GM19035 (cell line): ENCODE measurements around the gene FAM135A.
"Not testable (repeated sequence)": the region's sequence is repeated elsewhere in the genome, so short reads cannot be mapped to it uniquely, and the experiment has no call there.

Experiments used
- ATAC-seq: cut with Tn5 transposase; IDR thresholded peaks from one replicate; pipeline ENCODE4 v1.9.1; 2021; ENCODE audit not compliant: unreplicated experiment

Gene FAM135A

GRCh38 chr6:70396163-70396562 is 17.1 kb upstream of the FAM135A start:
- ATAC-seq: no peak

DNA sequence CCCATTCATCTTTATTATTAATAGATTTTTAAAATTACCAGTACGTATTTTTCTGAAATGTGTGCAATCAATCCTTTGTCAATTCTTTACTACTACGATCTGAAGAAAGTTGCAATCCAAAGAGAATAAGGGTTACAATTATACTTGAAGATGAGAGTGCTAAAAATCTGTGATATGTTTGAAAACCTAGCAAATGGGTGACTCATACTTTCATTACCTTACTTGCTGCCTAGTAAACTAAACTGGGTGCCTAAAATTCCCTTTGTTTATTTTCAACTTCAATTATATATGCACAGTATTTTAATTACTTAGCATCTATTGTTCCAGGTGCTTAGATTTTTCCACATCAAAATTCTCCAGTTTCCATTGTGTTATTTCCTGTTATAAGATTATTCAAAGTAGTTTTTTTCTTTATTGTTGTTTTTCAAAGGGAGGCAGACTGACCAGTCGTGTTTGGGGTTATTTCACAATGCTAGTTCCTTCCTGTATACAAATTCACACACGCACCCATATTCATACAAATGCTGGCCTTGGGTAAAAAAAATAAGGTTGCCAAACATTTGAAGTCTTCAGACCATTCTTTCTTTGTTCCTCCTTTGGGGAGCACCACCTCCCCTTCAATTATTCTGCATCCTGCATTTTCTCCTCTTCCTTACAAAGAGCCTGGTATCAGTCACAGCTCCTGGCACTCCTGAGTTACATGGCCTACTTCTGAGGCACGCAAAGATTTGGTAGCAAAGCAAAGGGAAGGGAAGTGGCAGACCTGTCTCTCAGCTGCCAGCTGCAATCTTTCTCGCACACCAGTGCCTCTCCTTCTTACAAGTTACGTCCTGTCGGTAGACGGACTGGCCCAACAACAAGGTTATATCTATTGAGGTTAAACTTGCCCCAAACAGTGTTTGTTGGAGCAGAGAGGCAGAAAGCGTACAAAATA is 16.2 kb upstream of the FAM135A start:
- ATAC-seq: no peak

DNA sequence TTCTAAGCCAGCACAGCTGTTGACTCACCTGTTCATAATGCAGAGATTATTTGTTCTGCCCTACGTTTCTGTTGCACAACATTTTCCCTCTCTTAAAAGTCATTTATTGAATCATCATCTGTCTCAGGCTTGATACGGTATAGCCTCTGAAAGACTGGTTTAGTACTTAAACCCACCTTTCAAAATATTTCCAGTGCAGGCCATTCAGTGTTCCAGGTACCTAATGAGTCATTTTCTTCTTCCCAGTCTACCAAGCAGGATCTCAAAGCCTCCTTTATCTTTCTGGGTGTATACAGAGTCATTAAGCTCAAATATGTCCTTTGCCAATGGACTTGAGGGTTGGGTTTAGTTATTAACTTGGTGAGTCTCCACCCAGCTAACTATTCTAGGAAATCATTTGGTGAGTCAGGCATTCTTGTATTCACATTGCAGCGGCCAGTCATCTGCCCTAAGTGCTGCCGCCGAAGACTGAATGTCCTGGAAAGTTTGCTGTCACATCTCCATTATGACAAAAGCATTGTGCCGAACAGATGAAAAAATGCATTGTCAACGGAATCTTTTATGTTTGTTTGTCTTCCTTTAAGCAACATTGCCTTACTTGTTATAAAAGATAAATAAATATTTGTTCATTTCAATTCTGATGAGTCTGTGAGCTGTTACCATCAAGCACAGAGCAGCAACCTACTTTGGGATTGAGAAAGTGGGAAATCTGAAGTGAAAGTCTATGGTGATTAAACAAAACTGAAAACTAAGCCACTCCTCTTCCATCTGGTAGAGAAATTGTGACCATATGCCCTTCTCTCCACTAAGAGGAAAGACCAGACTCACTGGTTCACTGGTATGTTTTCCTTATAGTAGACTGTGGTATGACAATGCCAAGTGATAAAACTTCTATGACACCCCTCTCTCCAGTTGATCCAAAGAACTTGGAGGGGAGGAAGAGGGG is 14.3 kb upstream of the FAM135A start:
- no peak for ATAC-seq

GRCh38 chr6:70404658-70405057 is 8.7 kb upstream of the FAM135A start:
- no peak for ATAC-seq

DNA sequence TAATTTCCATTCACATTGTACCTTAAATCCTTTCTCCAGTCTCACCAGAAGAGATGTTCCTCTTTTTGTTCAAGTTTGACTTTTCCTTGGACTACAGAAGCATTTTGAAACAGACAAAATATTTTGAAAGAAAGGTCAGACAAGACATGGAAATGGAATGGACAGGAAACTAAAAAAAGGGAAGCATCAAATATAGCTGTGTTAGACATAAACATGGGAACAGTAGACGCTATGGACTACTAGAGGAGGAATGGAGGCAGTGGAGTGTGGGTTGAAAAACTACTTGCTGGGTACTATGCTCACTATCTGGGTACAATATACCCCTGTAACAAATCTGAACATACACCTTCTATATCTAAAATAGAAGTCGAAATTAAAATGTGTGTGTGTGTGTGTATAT is 4.1 kb upstream of the FAM135A start:
- no peak for ATAC-seq

DNA sequence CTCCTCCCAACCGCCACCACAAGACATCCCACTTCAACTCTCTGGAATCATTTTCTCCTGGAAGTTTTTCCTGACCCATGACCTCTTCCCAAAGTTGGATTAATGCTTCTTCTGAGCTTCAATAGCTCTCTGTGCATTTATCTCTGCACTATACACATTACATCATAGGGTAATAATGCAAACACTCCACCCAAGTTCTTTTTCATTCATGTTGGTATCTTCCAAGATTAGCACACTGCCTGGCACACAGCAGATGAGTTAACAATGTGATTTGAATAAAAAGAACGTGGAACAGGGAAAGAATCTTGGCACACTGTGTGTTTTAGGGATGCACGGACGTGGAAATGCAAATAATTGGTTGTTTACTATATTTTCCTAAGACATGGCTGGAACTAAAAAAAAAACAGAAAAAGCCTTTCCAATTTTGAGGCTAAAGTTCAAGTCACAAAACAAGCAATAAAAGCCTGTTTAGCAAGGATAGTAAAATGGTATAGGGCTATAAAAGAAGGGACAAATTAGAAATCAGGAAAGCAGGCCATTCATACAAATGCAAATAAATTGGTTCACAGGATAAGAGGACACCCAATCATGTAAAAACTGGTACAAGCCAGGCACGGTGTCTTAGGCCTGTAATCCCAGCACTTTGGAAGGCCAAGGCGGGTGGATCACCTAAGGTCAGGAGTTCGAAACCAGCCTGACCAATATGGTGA is 1.6 kb upstream of the FAM135A start:
- no peak for ATAC-seq

DNA sequence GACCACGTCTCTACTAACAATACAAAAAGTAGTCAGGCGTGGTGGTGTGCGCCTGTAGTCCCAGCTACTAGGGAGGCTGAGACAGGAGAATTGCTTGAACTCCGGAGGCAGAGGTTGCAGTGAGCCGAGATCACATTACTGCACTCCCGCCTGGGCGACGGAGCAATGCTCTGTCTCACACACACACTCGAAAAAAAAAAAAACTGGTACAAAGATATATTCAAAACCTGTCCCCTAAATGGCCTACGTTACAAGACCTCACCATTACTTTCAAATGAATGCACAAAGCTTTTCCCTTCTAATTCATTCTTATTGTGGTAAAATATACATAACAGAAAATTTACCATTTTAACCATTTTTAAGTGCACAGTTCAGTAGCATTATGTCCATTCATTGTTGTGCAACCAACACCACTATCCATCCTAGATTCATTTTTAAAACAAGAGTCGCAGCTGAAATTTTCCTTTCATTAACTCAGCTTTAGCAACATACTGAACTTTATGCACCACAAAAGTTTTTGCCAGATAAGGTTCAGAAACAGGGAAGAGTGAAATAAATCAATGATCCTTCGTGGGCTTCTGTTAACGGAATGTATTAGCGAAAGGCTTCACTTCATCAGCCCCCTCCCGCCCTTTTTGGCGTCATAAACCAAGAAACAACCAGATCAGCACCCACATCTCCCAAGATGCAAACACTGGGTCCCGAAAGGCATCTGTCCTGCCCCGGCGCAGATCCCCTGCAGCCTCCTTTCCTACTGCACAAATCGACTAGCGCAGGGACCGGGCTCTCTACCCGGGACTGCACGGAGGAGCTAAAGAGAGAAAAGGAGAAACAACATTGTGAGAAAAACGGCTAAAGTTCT is 825 bp upstream of the FAM135A start:
- peak; percentile 18 for ATAC-seq

DNA sequence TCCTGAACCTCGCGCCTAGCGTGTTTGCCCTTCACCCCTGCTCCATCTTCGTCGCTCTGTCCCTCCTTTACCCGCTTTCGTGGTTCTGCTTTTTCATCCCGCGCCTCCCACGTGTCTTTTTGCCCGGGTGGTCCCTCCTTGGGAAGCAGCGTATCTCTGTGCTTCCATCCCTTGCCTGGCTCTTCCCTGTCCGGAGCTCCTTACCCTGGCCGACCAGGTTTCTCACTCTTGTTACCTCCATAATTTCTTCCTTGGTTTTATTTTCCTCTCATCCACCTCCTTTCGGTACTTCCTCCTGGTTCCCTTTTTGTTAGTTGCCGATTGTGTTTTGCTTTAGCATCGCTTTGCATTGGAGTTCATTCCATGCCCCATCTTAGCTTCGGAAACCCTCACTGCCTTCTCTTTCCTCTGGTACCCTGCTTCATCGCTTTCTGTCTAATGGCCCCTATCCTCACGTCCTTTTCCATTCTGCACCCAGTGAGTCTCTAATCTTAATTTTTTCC is 735 bp downstream of the FAM135A start:
- no peak for ATAC-seq

DNA sequence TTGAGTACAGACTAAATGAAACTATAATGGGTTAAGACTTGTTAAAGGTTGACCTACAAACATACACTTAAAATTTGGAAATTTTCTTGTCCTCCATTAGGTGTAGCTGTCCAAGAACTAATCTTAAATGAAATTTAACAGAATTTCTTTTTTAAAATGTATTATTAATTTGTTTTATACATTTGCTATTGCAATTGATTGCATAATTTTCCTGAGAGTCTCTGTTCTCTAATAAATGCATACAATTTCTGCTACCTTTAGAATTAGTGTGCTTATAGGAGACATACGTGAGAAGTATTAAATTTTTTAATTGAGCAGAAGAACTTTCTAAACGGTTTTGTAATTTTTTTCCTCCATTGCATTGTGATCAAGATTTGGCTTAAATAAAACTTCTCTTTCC is 1.5 kb downstream of the FAM135A start:
- no peak for ATAC-seq

DNA sequence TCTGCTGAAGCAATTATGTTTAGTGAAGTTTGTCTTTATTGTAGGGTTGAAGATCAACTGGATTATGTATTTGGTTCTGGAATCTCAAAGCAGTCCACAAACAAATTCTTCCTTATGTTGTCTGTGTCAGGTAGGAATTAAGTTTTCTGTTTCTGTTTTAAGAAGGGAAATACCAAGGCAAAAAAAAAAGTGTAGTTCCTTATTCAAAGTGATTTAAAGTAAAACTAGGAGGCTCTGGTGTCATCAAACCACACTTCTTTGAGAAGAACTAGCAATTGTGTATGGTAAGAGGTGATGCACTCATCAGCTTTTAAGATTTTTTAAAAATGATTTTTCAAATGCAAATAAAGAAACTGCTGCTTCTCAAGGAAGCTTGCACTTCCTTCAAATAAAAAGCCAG is 1.9 kb downstream of the FAM135A start:
- no peak for ATAC-seq

- no peak for ATAC-seq
These were observed 2.4 kb downstream of the FAM135A start for GRCh38 chr6:70415660-70416059.

- ATAC-seq: no peak
These were observed 8.2 kb downstream of the FAM135A start for GRCh38 chr6:70421509-70421908.

- ATAC-seq: no peak
These were observed 10.2 kb downstream of the FAM135A start for GRCh38 chr6:70423189-70424134.

DNA sequence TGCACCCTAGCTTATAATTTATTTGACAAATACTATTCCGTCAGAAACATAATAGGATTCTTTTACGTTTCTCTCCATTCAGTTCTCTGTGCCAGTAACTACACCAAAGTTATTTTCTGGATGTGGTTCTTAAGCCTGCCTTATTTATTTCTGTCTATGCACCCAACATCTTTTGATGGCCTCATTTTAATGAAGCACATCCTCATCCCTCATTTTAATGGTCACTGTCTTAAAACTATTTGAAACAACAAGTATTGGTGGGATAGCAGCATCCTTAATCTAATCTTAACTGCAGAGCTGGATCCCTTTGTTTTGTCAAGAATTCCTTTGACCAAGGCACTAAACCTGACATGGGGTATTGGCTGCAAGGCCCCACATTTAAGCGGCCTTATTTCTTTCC is 11.0 kb downstream of the FAM135A start:
- ATAC-seq: no peak

DNA sequence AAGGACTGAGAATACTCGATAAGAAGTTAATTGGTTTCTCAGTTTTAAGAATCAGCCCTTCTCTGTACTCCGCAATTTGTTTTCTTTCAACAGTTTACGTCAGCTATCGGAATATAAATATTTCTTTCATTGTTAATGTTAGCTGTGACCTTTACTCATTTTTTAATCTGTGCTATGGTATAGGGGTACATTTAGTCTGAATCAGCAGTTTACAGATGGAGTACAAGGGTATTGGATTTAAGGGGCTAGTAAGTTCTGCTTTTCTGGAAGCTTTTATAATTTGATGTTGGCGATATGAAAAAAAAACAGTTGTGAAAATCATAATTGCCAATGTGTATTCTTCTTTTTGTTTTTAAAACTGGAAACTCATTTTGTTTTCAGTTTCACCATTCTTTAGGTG is 23.0 kb downstream of the FAM135A start:
- ATAC-seq: no peak

DNA sequence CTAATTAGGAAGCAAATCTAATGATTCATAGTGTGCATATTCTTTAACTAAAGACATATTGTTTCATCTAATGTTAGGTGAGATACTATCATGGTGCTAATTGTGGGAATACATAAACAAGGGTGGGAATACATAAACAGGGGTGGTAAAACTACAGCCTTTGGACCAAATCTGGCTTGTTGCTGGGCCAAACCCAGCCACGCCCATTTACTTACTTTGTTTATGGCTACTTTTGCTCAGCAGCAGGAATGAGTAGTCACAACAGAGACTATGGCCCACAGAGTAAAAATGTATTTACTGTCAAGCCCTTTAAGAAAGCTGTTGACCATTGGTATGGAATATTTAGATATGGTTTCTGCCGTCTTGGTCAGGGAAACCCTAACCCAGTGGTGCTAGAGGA is 31.7 kb downstream of the FAM135A start:
- no peak for ATAC-seq

- ATAC-seq: not testable (repeated sequence)
These were observed 34.2 kb downstream of the FAM135A start for GRCh38 chr6:70447343-70448070.

DNA sequence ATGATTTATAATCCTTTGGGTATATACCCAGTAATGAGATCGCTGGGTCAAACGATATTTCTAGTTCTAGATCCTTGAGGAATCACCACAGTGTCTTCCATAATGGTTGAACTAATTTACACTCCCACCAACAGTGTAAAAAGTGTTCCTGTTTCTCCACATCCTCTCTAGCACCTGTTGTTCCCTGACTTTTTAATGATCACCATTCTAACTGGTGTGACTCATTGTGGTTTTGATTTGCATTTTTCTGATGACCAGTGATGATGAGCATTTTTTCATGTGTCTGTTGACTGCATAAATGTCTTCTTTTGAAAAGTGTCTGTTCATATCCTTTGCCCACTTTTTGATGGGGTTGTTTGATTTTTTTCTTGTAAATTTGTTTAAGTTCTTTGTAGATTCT is 40.6 kb downstream of the FAM135A start:
- not testable (repeated sequence) for ATAC-seq
